IMR-90 (cell line): ENCODE data around the gene SETX. TPM values are rescaled to one million over a fixed set of nuclear protein-coding genes. Genes with fewer than 3 reads are reported as not detected.

Experiments used
- ATAC-seq: fragments of 200-7000 bp; cut with Tn5 transposase; 2 replicates; pipeline ENCODE4 v1.9.1; 2020; ENCODE audit warnings: low read depth, mild to moderate bottlenecking, moderate library complexity
- BruUV-seq: library from RNA; stranded (reverse); fragments of 400-500 nt; replicated peaks from 2 replicates; lab custom pipeline; 2021; lab: Mats Ljungman, UMichigan
- CTCF ChIA-PET: fragments of 300-600 bp; formaldehyde crosslinking; extraction: SDS; loops from one replicate; lab custom pipeline; 2021; ENCODE audit warnings: antibody characterized with exemption; lab: Yijun Ruan, JAX
- POLR2A ChIA-PET: fragments of 300-600 bp; sonication (Branson Sonifier 250); formaldehyde crosslinking; loops from one replicate; lab custom pipeline; 2022; ENCODE audit warnings: antibody characterized with exemption; ENCODE audit not compliant: unreplicated experiment; lab: Charles Lee
- DNase-seq: peaks from one replicate; pipeline ENCODE4 v3.0.0; 2013
- H2AFZ ChIP-seq: replicated peaks from 2 replicates; pipeline ENCODE3; 2013; ENCODE audit warnings: low read length, mild to moderate bottlenecking; ENCODE audit not compliant: poor library complexity
- H2AK5ac ChIP-seq: 2 replicates; pipeline ENCODE4 v1.6.1; 2013; ENCODE audit warnings: low read depth, low read length, inconsistent platforms
- H2AK9ac ChIP-seq: replicated peaks from 2 replicates; pipeline ENCODE3; 2013; ENCODE audit warnings: mild to moderate bottlenecking, low read depth, low read length, moderate library complexity; ENCODE audit not compliant: poor library complexity
- H2BK120ac ChIP-seq: 2 replicates; pipeline ENCODE4 v1.6.1; 2013; ENCODE audit warnings: low read depth, low read length, inconsistent platforms
- H2BK15ac ChIP-seq: 3 replicates; pipeline ENCODE4 v1.6.1; 2013; ENCODE audit warnings: low read depth, low read length, inconsistent platforms
- H2BK20ac ChIP-seq: 2 replicates; pipeline ENCODE4 v1.6.1; 2013; ENCODE audit warnings: low read depth, mild to moderate bottlenecking, inconsistent platforms, low read length, moderate library complexity
- H2BK5ac ChIP-seq: 2 replicates; pipeline ENCODE4 v1.6.1; 2013; ENCODE audit warnings: mild to moderate bottlenecking, low read depth, low read length, inconsistent platforms; ENCODE audit not compliant: poor library complexity, severe bottlenecking
- H3K14ac ChIP-seq: replicated peaks from 2 replicates; pipeline ENCODE4 v1.6.1; 2013; ENCODE audit warnings: low read depth, low read length, inconsistent platforms
- H3K18ac ChIP-seq: 2 replicates; pipeline ENCODE4 v1.6.1; 2013; ENCODE audit warnings: low read depth, low read length, control low read depth
- H3K23ac ChIP-seq: 2 replicates; pipeline ENCODE4 v1.6.1; 2013; ENCODE audit warnings: low read depth, low read length, inconsistent platforms
- H3K27ac ChIP-seq: 2 replicates; pipeline ENCODE4 v1.5.1; 2013; ENCODE audit warnings: mild to moderate bottlenecking, control low read depth, low read length; ENCODE audit not compliant: insufficient read depth
- H3K27me3 ChIP-seq: 2 replicates; pipeline ENCODE4 v1.6.1; 2013; ENCODE audit warnings: low read length; ENCODE audit not compliant: control insufficient read depth, insufficient read depth
- H3K36me3 ChIP-seq: 2 replicates; pipeline ENCODE4 v1.6.1; 2013; ENCODE audit warnings: low read length, mixed read lengths; ENCODE audit not compliant: control insufficient read depth, insufficient read depth
- H3K4ac ChIP-seq: 2 replicates; pipeline ENCODE4 v1.6.1; 2013; ENCODE audit warnings: low read depth, low read length, inconsistent platforms
- H3K4me1 ChIP-seq: 2 replicates; pipeline ENCODE4 v1.6.1; 2013; ENCODE audit warnings: low read length, mixed read lengths; ENCODE audit not compliant: control insufficient read depth, insufficient read depth
- H3K4me2 ChIP-seq: 2 replicates; pipeline ENCODE4 v1.6.1; 2013; ENCODE audit warnings: low read depth, mild to moderate bottlenecking, control low read depth, low read length, moderate library complexity
- H3K4me3 ChIP-seq: 2 replicates; pipeline ENCODE4 v1.5.1; 2013; ENCODE audit warnings: low read depth, mild to moderate bottlenecking, control low read depth, low read length, moderate library complexity; ENCODE audit not compliant: insufficient read depth
- H3K56ac ChIP-seq: 2 replicates; pipeline ENCODE4 v1.6.1; 2013; ENCODE audit warnings: low read length, inconsistent platforms; ENCODE audit not compliant: insufficient read depth; ENCODE audit errors: extremely low read depth
- H3K79me1 ChIP-seq, 2 experiments: 2 replicates each; pipeline ENCODE4 v1.6.1; 2013; ENCODE audit warnings: low read length in 2 of 2, inconsistent platforms in 1 of 2, low read depth in 1 of 2
- H3K9ac ChIP-seq: 2 replicates; pipeline ENCODE4 v1.6.1; 2013; ENCODE audit warnings: low read depth, low read length, control low read depth
- H3K9me1 ChIP-seq: 2 replicates; pipeline ENCODE4 v1.6.1; 2013; ENCODE audit warnings: low read length, inconsistent platforms; ENCODE audit not compliant: insufficient read depth
- H3K9me3 ChIP-seq: 2 replicates; pipeline ENCODE4 v1.6.1; 2013; ENCODE audit warnings: low read length; ENCODE audit not compliant: control insufficient read depth, insufficient read depth
- H4K20me1 ChIP-seq: 2 replicates; pipeline ENCODE4 v1.6.1; 2013; ENCODE audit warnings: low read length, inconsistent platforms; ENCODE audit not compliant: insufficient read depth
- H4K5ac ChIP-seq: 2 replicates; pipeline ENCODE4 v1.6.1; 2013; ENCODE audit warnings: mild to moderate bottlenecking, low read depth, low read length, control low read depth
- H4K8ac ChIP-seq, 2 experiments: 2 replicates each; pipeline ENCODE4 v1.6.1; 2013; ENCODE audit warnings: low read depth in 2 of 2, low read length in 2 of 2, control low read depth in 1 of 2, inconsistent platforms in 1 of 2
- H4K91ac ChIP-seq: 2 replicates; pipeline ENCODE4 v1.6.1; 2013; ENCODE audit warnings: low read depth, low read length, inconsistent platforms; ENCODE audit not compliant: insufficient read depth
- BHLHE40 ChIP-seq: fragments of 150-350 bp; IDR thresholded peaks from 2 replicates; pipeline ENCODE4 v1.6.1; 2016; ENCODE audit warnings: mild to moderate bottlenecking, low read depth, low read length
- CEBPB ChIP-seq: IDR thresholded peaks from 2 replicates; pipeline ENCODE4 v1.6.1; 2012; ENCODE audit warnings: low read depth, low read length, improper control_type of control experiment
- CHD1 ChIP-seq: IDR thresholded peaks from 2 replicates; pipeline ENCODE4 v1.6.1; 2012; ENCODE audit warnings: low read depth, low read length, improper control_type of control experiment
- CTCF ChIP-seq: conservative IDR thresholded peaks from 2 replicates; pipeline ENCODE4 v1.5.1; 2012; ENCODE audit warnings: mild to moderate bottlenecking, low read depth, low read length, improper control_type of control experiment
- ELK1 ChIP-seq: fragments of 150-350 bp; IDR thresholded peaks from 2 replicates; pipeline ENCODE4 v1.6.1; 2016; ENCODE audit warnings: low read depth, mild to moderate bottlenecking, low read length, moderate library complexity, borderline replicate concordance
- FOS ChIP-seq: fragments of 150-350 bp; IDR thresholded peaks from 2 replicates; pipeline ENCODE4 v1.6.1; 2016; ENCODE audit warnings: low read depth, low read length
- MAFK ChIP-seq: IDR thresholded peaks from 2 replicates; pipeline ENCODE4 v1.6.1; 2012; ENCODE audit warnings: low read depth, low read length, improper control_type of control experiment
- MAZ ChIP-seq: IDR thresholded peaks from 2 replicates; pipeline ENCODE4 v1.6.1; 2012; ENCODE audit warnings: low read depth, mild to moderate bottlenecking, low read length, improper control_type of control experiment, moderate library complexity, borderline replicate concordance
- MXI1 ChIP-seq: IDR thresholded peaks from 2 replicates; pipeline ENCODE4 v1.6.1; 2012; ENCODE audit warnings: low read depth, mild to moderate bottlenecking, low read length, moderate library complexity, borderline replicate concordance
- NFE2L2 ChIP-seq: fragments of 150-350 bp; IDR thresholded peaks from 2 replicates; pipeline ENCODE4 v1.6.1; 2016; ENCODE audit warnings: low read depth, mild to moderate bottlenecking, low read length
- POLR2A ChIP-seq: IDR thresholded peaks from 2 replicates; pipeline ENCODE4 v1.6.1; 2012; ENCODE audit warnings: mild to moderate bottlenecking, low read depth, low read length
- RAD21 ChIP-seq: IDR thresholded peaks from 2 replicates; pipeline ENCODE4 v1.6.1; 2012; ENCODE audit warnings: low read length, improper control_type of control experiment
- RCOR1 ChIP-seq: IDR thresholded peaks from 2 replicates; pipeline ENCODE4 v1.6.1; 2012; ENCODE audit warnings: mild to moderate bottlenecking, low read length, improper control_type of control experiment; ENCODE audit not compliant: insufficient replicate concordance
- RFX5 ChIP-seq: IDR thresholded peaks from 2 replicates; pipeline ENCODE4 v1.8.0; 2012; ENCODE audit warnings: low read depth, mild to moderate bottlenecking, low read length, moderate library complexity
- SMC3 ChIP-seq: fragments of 150-350 bp; IDR thresholded peaks from 2 replicates; pipeline ENCODE4 v1.6.1; 2016; ENCODE audit warnings: low read depth, mild to moderate bottlenecking, antibody characterized with exemption, low read length, moderate library complexity
- USF2 ChIP-seq: fragments of 150-350 bp; IDR thresholded peaks from 2 replicates; pipeline ENCODE4 v1.6.1; 2017; ENCODE audit warnings: mild to moderate bottlenecking, antibody characterized with exemption, low read length, low read depth
- WGBS, 2 experiments: methylation state at CpG; one replicate each; pipeline versions ENCODE4 v1.1.5 to v1.1.7; 2013; ENCODE audit warnings: missing lambda C conversion rate in 2 of 2; ENCODE audit not compliant: insufficient read length in 1 of 2; ENCODE audit errors: extremely low coverage in 2 of 2; 5-methylcytosine and 5-hydroxymethylcytosine counted together
- dilution Hi-C: fragments of 300-500 bp; cut with HindIII; formaldehyde crosslinking; loops from one replicate; pipeline ENCODE4 v1.14.3; 2018; ENCODE audit warnings: low sequenced_read_pairs; ENCODE audit not compliant: unreplicated experiment
- in situ Hi-C: fragments of 300-500 bp; cut with MboI; formaldehyde crosslinking; loops from 3 replicates; pipeline ENCODE4 v1.14.3; 2019; ENCODE audit warnings: low sequenced_read_pairs, inconsistent platforms, mixed read lengths
- intact Hi-C: fragments of 100-400 bp; cut with micrococcal nuclease; formaldehyde crosslinking; loops from 2 replicates; pipeline ENCODE4 v1.10.0; 2022
- polyA plus RNA-seq, 3 experiments: library from polyadenylated mRNA; depleted of rRNA; stranded (reverse); fragments of >200 nt; gene quantifications; 2 replicates each; pipeline ENCODE4 v1.2.3, GENCODE V29; 2012; ENCODE audit warnings: low replicate concordance in 1 of 3
- total RNA-seq: library from RNA; depleted of rRNA; stranded (reverse); fragments of >200 nt; gene quantifications from 2 replicates; pipeline ENCODE4 v1.2.3, GENCODE V29; 2012

SETX gene
- total and polyA plus RNA-seq, 2 of the 4 experiments (the other 2 are of a cell fraction), result 13.1 to 55.0 TPM

- H2AFZ ChIP-seq, result no peak overlapping the region
- H2BK20ac ChIP-seq, result no peak overlapping the region
- H4K8ac ChIP-seq, result no peak overlapping the region
- no peak overlapping the region for H4K91ac ChIP-seq
- POLR2A ChIA-PET, result no interaction called here
- DNase-seq, result no peak
- no peak overlapping the region for H2BK15ac ChIP-seq
- no peak overlapping the region for H3K56ac ChIP-seq
- H2BK120ac ChIP-seq, result no peak overlapping the region
- ATAC-seq, result no peak
- no peaks in the 10 kb centered on the region for H3K9me3 ChIP-seq
- H3K23ac ChIP-seq, result no peak overlapping the region
- H4K20me1 ChIP-seq, result peaks cover 6% of the 10 kb centered on the region; the same call in 1 of the 2 replicates
- H3K18ac ChIP-seq, result no peak overlapping the region
- H3K4me2 ChIP-seq, result no peak overlapping the region
- WGBS, 2 experiments, result 100% methylated on average over 3 of the region's 9 CpGs; no CpG with 5 or more reads in 1 of the 2 experiments
- no peaks in the 10 kb centered on the region for H3K9me1 ChIP-seq
- no TSS peak for BruUV-seq
- H4K5ac ChIP-seq, result no peak overlapping the region
- no peak overlapping the region for H3K4ac ChIP-seq
- H3K14ac ChIP-seq, result no peak overlapping the region
- peaks cover 54% of the 10 kb centered on the region for H3K27me3 ChIP-seq
- no peaks in the 10 kb centered on the region for H3K36me3 ChIP-seq
- intact Hi-C loops, result no loop called here
- in situ Hi-C loops, result no loop called here
- no peak overlapping the region for H2AK5ac ChIP-seq
- no peak overlapping the region for H3K4me3 ChIP-seq
- peaks cover 5% of the 10 kb centered on the region for H3K4me1 ChIP-seq
- dilution Hi-C loops, result no loop called here
- no peak overlapping the region for H2BK5ac ChIP-seq
- H3K9ac ChIP-seq, result no peak overlapping the region
- H3K79me1 ChIP-seq, result no peaks in the 10 kb centered on the region
- CTCF ChIA-PET, result interaction anchor here (1.3 kb wide), 1 partner anchor 14 kb away, joined by 3 read pairs; no protein-coding TSS in a partner anchor
- no peak overlapping the region for H2AK9ac ChIP-seq
- no peak for TF ChIP-seq RCOR1
- no peak for TF ChIP-seq MAFK
- no peak for TF ChIP-seq CEBPB
- TF ChIP-seq RFX5, result no peak
- TF ChIP-seq RAD21, result no peak
- TF ChIP-seq POLR2A, result no peak
- no peak for TF ChIP-seq MXI1
- no peak for TF ChIP-seq MAZ
- TF ChIP-seq BHLHE40, result no peak
- TF ChIP-seq USF2, result no peak
- TF ChIP-seq CHD1, result no peak
- no peak for TF ChIP-seq ELK1
- no peak for TF ChIP-seq CTCF
- no peak for TF ChIP-seq FOS
- no peak for TF ChIP-seq NFE2L2
- no peak for TF ChIP-seq SMC3
- H3K27ac ChIP-seq, result no peak overlapping the region
Measured at GRCh38 chr9:132245465-132245864, 109.3 kb downstream of the SETX start.
